Measurements from ENCODE around the gene MUC2.
"Not testable (repeated sequence)": the region's sequence is repeated elsewhere in the genome, so short reads cannot be mapped to it uniquely, and the experiment has no call there.

The MUC2 gene

GRCh38 chr11:1106387-1106786, 31.7 kb downstream of the MUC2 start:
- no peak for DNase-seq (ENCODE audit: low spot score)

GRCh38 chr11:1107316-1108245, 32.9 kb downstream of the MUC2 start:
- DNase-seq (ENCODE audit: low spot score): no peak

GRCh38 chr11:1108246-1108900, 33.7 kb downstream of the MUC2 start:
- DNase-seq (ENCODE audit: low spot score): no peak

GRCh38 chr11:1109101-1109917, 34.6 kb downstream of the MUC2 start:
- DNase-seq (ENCODE audit: low spot score): no peak

- no peak for DNase-seq (ENCODE audit: low spot score)
Observed at GRCh38 chr11:1109918-1110705, 35.4 kb downstream of the MUC2 start.

GRCh38 chr11:1111545-1112212, 37.0 kb downstream of the MUC2 start:
- DNase-seq (ENCODE audit: low spot score): no peak

- DNase-seq (ENCODE audit: low spot score): no peak
Observed at GRCh38 chr11:1112351-1113191, 37.9 kb downstream of the MUC2 start.

GRCh38 chr11:1113405-1114201, 38.9 kb downstream of the MUC2 start:
- no peak for DNase-seq (ENCODE audit: low spot score)

- not testable (repeated sequence) for DNase-seq (ENCODE audit: low spot score)
Observed at GRCh38 chr11:1115292-1115691, 40.6 kb downstream of the MUC2 start.

- no peak for DNase-seq (ENCODE audit: low spot score)
Observed at GRCh38 chr11:1116104-1116503, 41.4 kb downstream of the MUC2 start.

GRCh38 chr11:1116666-1117390, 42.2 kb downstream of the MUC2 start:
- DNase-seq (ENCODE audit: low spot score): no peak

- DNase-seq (ENCODE audit: low spot score): no peak
Observed at GRCh38 chr11:1117992-1118391, 43.3 kb downstream of the MUC2 start.

- no peak for DNase-seq (ENCODE audit: low spot score)
Observed at GRCh38 chr11:1118755-1119603, 44.3 kb downstream of the MUC2 start.

- no peak for DNase-seq (ENCODE audit: low spot score)
Observed at GRCh38 chr11:1119604-1120146, 45.0 kb downstream of the MUC2 start.

GRCh38 chr11:1120532-1121330, 46.1 kb downstream of the MUC2 start:
- DNase-seq (ENCODE audit: low spot score): no peak

GRCh38 chr11:1121331-1121812, 46.7 kb downstream of the MUC2 start:
- DNase-seq (ENCODE audit: low spot score): no peak
